ENCODE measurements around the gene NUFIP1.

The NUFIP1 gene

GRCh38 chr13:45015300-45015699 lies 26.0 kb upstream of the NUFIP1 start:
- no peak for DNase-seq (ENCODE audit: low read depth)
- no peak overlapping the region for H3K4me3 ChIP-seq (ENCODE audit: low read depth, low read length)
- TF ChIP-seq CTCF (IDR thresholded peaks at IDR 0.05; ENCODE audit: control insufficient read depth, extremely low read depth, insufficient read depth), result no peak

GRCh38 chr13:45011198-45011597 lies 21.9 kb upstream of the NUFIP1 start:
- H3K4me3 ChIP-seq (ENCODE audit: low read depth, low read length), result no peak overlapping the region
- no peak for TF ChIP-seq CTCF (IDR thresholded peaks at IDR 0.05; ENCODE audit: control insufficient read depth, extremely low read depth, insufficient read depth)
- DNase-seq (ENCODE audit: low read depth), result no peak

- H3K4me3 ChIP-seq (ENCODE audit: low read depth, low read length), result no peak overlapping the region
- DNase-seq (ENCODE audit: low read depth), result no peak
- no peak for TF ChIP-seq CTCF (IDR thresholded peaks at IDR 0.05; ENCODE audit: control insufficient read depth, extremely low read depth, insufficient read depth)
These were observed 18.6 kb upstream of the NUFIP1 start for GRCh38 chr13:45007823-45008222.

GRCh38 chr13:45007225-45007624 lies 18.0 kb upstream of the NUFIP1 start:
- TF ChIP-seq CTCF (IDR thresholded peaks at IDR 0.05; ENCODE audit: control insufficient read depth, extremely low read depth, insufficient read depth), result no peak
- no peak overlapping the region for H3K4me3 ChIP-seq (ENCODE audit: low read depth, low read length)
- no peak for DNase-seq (ENCODE audit: low read depth)

GRCh38 chr13:45004096-45004495 lies 14.8 kb upstream of the NUFIP1 start:
- no peak for DNase-seq (ENCODE audit: low read depth)
- no peak for TF ChIP-seq CTCF (IDR thresholded peaks at IDR 0.05; ENCODE audit: control insufficient read depth, extremely low read depth, insufficient read depth)
- no peak overlapping the region for H3K4me3 ChIP-seq (ENCODE audit: low read depth, low read length)

GRCh38 chr13:45003417-45003816 lies 14.1 kb upstream of the NUFIP1 start:
- H3K4me3 ChIP-seq (ENCODE audit: low read depth, low read length), result no peak overlapping the region
- no peak for DNase-seq (ENCODE audit: low read depth)
- no peak for TF ChIP-seq CTCF (IDR thresholded peaks at IDR 0.05; ENCODE audit: control insufficient read depth, extremely low read depth, insufficient read depth)

- no peak for DNase-seq (ENCODE audit: low read depth)
These were observed 670 bp upstream of the NUFIP1 start for GRCh38 chr13:44989941-44990340.

More at GRCh38 chr13:44989941-44990340, 670 bp upstream of the NUFIP1 start:
- no peak for TF ChIP-seq CTCF (IDR thresholded peaks at IDR 0.05; ENCODE audit: control insufficient read depth, extremely low read depth, insufficient read depth)
- peak overlapping the region; percentile 93 for H3K4me3 ChIP-seq (ENCODE audit: low read depth, low read length)
